AG10803 (cell line): ENCODE measurements around the gene C8A.

Source experiments
- DNase-seq: peaks from one replicate; pipeline ENCODE4 v3.0.0; 2010; ENCODE audit warnings: low read depth
- H3K4me3 ChIP-seq: 2 replicates; pipeline ENCODE4 v1.5.1; 2011; ENCODE audit warnings: mild to moderate bottlenecking, low read length, control low read depth
- CTCF ChIP-seq: conservative IDR thresholded peaks from 2 replicates; pipeline ENCODE4 v1.5.1; 2011; ENCODE audit warnings: mild to moderate bottlenecking, low read length, control low read depth, inconsistent platforms

Gene C8A

GRCh38 chr1:56837244-56837939 lies 17.2 kb upstream of the C8A start:
- DNase-seq = no peak
- TF ChIP-seq CTCF = no peak

GRCh38 chr1:56838759-56839158 lies 15.8 kb upstream of the C8A start:
- TF ChIP-seq CTCF = no peak
- no peak overlapping the region for H3K4me3 ChIP-seq
- DNase-seq = no peak

More at GRCh38 chr1:56837244-56837939, 17.2 kb upstream of the C8A start:
- H3K4me3 ChIP-seq = no peak overlapping the region

- no peak for TF ChIP-seq CTCF
- no peak for DNase-seq
- H3K4me3 ChIP-seq = no peak overlapping the region
These were observed 11.1 kb upstream of the C8A start for GRCh38 chr1:56843544-56843943.

- DNase-seq = no peak
- no peak overlapping the region for H3K4me3 ChIP-seq
- no peak for TF ChIP-seq CTCF
These were observed 10.0 kb upstream of the C8A start for GRCh38 chr1:56844545-56845136.

- no peak for TF ChIP-seq CTCF
- H3K4me3 ChIP-seq = no peak overlapping the region
- no peak for DNase-seq
These were observed 9.3 kb upstream of the C8A start for GRCh38 chr1:56845343-56845742.

GRCh38 chr1:56849750-56850149 lies 4.8 kb upstream of the C8A start:
- no peak for DNase-seq
- H3K4me3 ChIP-seq = no peak overlapping the region
- TF ChIP-seq CTCF = no peak

GRCh38 chr1:56850411-56850810 lies 4.2 kb upstream of the C8A start:
- no peak overlapping the region for H3K4me3 ChIP-seq
- DNase-seq = no peak
- no peak for TF ChIP-seq CTCF
